HG03442 (cell line): Measurements from ENCODE around the gene NEK11.
"Not testable (repeated sequence)": the region's sequence is repeated elsewhere in the genome, so short reads cannot be mapped to it uniquely, and the experiment has no call there.

ENCODE experiments used
- ATAC-seq: cut with Tn5 transposase; IDR thresholded peaks from one replicate; pipeline ENCODE4 v1.9.1; 2021; ENCODE audit warnings: mild to moderate bottlenecking, moderate library complexity; ENCODE audit not compliant: unreplicated experiment

NEK11 gene

DNA sequence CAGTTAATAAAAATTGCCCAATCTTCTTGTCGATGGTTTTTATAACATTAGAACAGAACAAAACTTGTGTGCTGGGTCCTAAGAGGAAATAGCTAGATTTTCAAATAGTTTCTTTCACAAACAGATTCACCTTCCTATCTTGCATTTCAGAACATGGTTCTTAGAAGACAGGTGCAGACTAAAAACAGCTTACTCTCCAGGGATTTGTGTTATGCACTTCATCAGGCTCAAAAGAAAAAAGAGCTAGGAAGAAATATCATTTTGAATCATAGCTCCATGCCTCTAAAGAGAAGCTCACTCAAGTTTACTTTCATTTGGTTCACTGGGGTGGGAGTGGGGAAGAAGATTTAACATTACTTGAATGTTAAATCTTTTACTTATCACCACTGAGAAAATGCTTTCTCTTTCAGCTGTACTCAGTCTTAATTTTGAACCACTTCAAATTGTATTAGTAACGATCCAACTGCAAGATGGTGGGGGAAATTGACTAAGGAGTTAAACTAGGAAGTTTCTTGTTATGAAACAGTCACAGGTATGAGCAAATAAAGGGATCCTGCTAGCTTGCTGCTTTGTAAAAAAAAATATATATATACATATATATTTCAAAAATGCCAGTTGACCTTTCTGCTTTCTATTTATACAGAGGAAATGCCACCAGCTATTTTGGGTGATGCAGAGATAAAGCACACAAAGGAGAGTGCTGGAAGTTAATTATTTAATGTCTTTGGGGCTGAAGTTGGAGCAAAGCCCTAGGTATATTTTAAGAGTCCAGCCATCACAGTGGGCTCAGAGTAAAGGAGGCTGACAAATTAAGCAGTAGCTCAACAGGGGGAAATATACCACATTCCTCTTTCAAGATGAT, 326.6 kb downstream of the NEK11 start:
- ATAC-seq = no peak

DNA sequence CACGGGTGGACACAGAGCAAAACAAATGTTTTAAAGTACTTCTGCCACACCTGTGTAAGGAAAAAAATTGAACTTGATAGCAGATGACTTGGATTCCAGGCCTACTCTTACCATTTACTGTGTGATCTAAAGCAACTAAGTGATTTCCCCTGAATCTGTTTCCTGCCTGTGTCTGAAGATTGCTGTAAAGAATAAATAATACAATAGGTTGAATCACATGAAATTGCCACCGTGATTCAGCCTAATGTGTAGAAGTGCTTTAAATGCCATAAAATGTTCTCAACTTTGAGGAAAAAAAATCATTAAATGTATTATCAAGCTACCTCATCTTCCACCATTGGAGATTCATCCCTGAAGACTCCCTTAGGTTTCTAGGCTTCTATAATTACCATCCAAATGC, 327.3 kb downstream of the NEK11 start:
- ATAC-seq = no peak

DNA sequence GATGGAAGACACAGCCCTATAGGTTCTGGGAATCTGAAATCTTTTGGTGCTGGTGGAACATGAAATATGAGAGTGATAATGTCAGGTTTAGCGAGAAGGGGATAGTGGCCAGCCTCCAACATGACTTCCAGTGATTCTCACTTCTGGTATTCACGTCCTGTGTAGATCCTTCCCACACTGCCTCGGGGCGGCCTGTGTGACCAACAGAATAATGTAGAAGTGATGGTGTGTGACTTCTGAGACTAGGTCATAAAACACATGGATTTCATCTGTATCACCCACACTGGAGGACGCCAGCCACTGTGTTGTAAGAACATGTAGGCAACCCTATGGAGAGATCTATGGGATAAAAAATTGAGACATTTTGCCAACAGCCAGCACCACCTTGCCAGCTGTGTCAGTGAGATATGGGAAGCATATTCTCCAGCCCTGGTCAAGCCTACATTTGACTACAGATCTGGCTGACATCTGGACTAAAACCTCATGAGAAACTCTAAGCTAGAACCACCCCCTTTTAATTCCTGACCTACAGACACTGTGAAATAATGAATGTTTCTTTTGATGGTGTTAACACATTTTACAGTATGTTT, 329.4 kb downstream of the NEK11 start:
- no peak for ATAC-seq

DNA sequence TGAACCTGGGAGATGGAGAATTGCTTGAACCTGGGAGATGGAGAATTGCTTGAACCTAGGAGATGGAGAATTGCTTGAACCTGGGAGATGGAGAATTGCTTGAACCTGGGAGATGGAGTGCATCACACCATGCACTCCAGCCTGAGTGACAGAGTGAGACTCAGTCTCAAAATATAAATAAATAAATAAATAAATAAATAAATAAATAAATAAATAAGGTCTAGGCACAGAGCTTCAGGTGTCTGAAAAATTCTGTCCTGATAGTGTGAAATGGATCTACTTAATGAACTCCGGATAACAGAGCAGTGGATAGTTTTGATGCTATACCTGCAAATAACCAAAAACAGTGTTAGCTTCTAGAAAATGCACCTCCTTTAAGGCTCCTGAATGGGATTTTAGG, 330.6 kb downstream of the NEK11 start:
- no peak for ATAC-seq

DNA sequence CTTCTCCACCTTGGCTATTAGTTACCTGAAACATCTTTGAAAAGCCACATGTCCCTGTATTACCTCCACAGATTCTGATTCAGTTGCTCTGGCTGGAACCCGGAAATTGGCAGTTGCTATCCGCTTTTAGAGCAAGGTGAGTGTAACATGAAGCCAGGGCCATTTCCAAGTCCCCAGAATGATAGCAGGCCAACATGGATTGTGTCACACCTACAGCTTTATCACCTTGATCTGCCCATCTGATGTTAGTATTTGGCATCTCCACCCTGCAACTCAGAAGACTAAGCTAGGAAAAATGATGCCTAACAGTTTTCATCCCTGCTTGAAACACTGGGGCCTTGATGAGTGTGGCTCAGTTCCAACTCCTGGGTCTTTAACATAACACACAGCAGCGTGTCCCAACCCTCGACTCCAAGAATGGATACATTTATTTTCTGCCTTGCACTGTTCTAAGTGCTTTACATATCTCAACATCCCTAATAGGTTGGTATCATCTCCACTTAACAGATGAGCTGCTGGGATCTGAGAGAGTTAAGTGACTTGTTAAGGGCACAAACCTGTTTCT, 333.6 kb downstream of the NEK11 start:
- no peak for ATAC-seq

DNA sequence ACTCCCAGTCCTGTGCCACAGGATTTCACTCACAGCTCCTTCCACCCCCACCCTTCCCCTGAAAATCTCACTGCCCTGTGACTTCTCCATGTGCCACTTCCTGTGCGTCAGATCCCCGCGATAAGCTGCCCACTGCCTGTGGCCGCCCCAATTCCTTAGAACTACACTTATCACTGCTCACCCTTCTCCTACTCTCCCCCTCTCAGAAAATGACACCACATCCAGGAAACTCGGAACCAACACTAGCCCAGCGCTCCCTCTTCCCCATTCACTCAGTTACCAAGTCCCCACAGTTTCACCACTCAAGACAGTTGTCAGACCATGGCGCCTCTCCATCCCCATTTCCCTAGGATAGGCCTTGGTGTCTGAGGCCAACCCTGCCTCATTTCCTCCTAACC, 334.4 kb downstream of the NEK11 start:
- not testable (repeated sequence) for ATAC-seq

DNA sequence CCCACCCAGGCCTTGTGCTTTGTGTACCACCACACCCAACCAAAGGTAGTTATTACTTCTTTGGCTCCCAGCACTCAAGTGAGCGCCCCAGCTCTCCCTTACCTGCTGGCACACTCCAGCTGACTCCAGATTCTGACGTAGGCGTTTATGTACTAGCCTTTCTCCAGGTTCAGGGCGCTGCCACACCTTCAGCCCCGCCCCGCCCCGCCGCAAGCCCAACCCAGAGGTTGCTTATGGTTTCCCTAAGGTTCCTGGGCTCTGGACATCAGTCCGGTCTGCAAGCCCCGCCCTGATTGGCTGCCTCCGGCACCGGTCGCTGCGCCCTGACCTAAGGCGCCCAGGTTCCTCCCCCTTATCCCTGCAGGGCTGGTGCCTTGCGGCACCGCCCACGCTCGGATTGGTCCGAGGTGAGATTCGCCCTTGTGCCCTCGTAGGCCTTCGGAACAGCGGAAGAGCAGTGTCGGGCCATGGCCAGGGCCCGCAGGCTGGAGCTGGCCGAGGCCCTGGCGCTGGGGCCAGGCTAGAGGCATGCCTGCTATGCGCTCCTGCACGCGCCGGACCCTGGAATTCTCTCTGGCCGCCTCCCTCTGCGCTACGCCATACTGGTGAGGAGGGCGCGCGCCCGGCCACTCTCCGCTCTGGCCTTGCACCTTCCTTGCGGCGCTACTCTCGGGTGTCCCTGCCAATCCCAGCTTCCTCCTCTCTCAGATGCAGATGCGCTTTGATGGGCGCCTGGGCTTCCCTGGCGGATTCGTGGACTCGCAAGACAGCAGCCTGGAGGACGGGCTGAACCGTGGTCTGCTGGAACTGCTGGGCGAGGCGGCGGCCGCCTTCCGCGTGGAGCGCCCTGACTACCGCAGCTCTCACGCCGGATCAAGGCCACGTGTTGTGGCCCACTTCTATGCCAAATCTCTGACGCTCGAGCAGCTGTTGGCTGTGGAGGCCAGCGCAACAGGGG, 335.1 kb downstream of the NEK11 start:
- peak; percentile 96 for ATAC-seq

DNA sequence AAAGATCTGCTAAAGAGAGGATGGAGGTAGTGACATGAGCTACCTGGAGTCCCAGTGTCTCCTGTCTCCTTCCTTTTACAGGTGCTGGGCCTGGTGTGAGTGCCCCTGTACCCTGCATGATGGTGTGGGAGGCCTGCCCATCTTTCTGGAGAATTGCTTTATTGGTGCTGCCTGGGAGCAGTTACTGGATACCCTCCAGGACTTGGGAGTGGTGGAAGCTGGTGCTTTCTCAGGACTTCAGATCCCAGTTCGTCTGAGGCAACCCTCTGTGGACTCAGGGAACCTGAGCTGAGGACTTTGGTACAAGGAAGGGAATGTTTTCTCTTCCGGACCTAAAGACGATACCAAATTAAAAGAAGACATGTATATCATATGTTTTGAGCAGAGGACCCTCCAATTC, 336.6 kb downstream of the NEK11 start:
- ATAC-seq = no peak

DNA sequence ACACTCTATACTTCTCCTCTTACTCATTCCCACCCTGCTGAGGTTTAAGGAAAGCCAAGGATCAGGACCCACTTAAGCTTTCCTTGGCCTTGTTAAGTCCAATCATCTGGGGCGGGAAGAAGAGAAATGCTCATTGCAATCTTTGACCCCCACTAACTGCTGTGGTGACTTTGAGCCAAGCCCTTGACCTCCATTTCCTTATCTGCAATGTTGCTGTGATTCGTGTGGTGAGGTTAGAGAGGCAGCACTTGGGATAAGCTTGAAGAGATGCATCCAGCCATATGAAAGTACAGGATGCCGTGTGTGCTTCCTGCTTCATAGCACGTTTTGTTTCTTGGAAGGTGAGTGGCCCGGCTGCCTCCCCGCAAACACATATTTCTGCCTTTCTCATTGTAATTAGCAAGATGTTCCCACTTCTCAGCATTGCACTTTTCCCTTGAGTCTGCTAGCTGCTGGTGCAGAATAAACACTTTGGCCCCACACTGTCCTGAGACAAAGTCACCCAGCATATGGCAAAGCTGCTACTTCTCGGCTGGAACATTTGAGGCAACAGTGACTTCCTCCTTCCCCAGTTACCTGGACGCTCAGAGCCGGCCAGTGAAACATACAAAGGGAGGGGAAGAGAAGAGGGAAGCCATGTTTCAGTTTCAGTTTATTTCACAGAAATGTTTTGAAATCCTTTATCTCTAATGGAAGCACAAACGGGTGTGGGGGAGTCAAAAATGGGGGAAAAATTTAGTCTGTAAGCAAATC, 344.4 kb downstream of the NEK11 start:
- no peak for ATAC-seq

DNA sequence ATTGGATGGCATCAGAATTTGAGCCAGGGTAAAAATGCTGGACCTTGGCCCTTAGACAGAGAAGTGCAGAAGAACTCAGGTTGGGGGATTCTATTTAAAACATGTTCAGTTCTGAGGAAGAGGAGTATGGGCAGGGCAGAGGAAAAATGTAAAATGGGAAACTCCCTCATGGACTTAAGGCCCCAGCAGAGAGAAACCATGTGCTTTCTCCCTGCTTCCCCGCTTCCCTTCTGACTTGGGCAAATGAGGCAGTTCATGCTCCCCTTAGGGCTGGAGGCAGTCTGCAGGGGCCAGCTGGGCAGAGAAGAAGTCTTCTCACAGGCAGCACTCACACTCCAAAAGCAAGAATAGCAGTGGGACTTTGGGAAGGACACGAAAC, 345.0 kb downstream of the NEK11 start:
- no peak for ATAC-seq

DNA sequence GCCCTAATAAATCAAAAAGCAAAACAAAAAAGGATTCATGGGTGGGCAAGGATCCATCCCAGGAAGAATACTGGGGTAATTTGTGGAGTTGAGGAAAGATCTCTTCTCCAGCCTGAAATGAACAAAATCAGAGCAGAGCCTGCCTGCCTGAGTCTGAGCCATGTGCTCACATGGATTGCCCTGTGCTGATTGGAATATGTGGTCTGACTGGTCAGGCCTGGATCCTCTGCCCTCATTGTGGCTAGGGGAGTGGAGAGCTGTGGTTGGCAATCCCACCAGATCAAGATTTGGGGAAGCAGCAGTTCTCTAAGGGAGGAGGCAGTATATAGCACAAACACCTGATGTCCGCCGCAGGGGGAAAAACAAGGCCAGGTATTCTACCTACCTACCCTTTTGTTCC, 348.1 kb downstream of the NEK11 start:
- ATAC-seq = no peak

DNA sequence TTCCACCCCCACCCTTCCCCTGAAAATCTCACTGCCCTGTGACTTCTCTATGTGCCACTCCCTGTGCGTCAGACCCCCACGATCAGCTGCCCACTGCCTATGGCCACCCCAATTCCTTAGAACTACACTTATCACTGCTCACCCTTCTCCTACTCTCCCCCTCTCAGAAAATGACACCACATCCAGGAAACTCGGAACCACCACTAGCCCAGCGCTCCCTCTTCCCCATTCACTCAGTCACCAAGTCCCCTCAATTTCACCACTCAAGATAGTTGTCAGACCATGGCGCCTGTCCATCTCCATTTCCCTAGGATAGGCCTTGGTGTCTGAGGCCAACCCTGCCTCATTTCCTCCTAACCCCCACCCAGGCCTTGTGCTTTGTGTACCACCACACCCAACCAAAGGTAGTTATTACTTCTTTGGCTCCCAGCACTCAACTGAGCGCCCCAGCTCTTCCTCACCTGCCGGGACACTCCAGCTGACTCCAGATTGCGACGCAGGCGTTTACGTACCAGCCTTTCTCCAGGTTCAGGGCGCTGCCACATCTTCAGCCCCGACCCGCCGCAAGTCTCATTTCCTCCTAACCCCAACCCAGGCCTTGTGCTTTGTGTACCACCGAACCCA, 354.3 kb downstream of the NEK11 start:
- ATAC-seq = not testable (repeated sequence)

DNA sequence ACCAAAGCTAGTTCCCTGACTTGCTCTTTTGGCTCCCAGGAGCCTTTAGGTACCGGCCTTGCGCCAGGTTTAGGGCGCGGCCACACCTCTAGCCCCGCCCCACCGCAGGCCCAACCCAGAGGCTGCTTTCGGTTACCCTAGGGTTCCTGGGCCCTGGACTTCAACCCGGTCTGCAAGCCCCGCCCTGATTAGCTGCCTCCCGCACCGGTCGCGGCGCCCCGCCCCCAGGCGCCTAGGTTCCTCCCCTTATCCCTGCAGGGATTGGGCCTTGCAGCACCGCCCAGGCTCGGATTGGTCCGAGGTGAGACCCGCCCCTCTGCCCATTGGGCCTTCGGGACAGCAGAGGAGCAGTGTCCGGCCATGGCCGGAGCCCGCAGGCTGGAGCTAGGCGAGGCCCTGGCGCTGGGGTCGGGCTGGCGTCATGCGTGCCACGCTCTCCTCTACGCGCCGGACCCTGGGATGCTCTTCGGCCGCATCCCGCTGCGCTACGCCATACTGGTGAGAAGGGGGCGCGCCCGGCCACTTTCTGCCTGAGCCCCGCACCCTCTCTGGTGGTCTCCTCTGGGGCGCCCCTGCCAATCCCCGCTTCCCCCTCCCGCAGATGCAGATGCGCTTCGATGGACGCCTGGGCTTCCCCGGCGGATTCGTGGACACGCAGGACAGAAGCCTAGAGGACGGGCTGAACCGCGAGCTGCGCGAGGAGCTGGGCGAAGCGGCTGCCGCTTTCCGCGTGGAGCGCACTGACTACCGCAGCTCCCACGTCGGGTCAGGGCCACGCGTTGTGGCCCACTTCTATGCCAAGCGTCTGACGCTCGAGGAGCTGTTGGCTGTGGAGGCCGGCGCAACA, 355.0 kb downstream of the NEK11 start, which contains the start of gene NUDT16:
Gene NUDT16 (plus strand): TSS at position 330 of the 847 bp plus-strand sequence. CDS start 31 bp downstream, at position 361.
- peak; percentile 98 for ATAC-seq

DNA sequence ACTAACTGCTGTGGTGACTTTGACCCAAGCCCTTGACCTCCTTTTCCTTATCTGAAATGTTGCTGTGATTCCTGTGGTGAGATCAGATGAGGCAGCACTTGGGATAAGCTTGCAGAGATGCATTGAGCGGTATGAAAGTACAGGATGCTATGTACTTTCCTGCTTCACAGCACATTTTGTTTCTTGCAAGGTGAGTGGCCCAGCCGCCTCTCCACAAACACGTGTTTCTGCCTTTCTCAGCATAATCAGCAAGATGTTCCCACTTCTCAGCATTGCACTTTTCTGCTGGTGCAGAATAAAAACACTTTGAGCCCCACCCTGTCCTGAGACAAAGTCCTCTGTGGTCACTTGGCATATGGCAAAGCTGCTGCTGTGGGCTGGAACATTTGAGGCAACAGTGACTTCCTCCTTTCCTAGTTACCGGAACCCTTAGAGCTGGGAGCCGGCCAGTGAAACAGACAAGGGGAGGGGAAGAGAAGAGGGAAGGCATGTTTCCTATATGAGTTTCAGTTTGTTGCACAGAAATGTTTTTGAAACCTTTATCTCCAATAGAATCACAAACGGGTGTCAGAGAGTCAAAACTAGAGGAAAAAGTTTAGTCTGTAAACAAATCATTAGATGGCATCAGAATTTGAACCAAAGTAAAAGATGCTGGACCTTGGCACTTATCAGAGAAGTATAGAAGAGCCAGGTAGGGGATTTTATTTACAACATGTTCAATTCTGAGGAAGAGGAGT, 359.9 kb downstream of the NEK11 start:
- no peak for ATAC-seq

DNA sequence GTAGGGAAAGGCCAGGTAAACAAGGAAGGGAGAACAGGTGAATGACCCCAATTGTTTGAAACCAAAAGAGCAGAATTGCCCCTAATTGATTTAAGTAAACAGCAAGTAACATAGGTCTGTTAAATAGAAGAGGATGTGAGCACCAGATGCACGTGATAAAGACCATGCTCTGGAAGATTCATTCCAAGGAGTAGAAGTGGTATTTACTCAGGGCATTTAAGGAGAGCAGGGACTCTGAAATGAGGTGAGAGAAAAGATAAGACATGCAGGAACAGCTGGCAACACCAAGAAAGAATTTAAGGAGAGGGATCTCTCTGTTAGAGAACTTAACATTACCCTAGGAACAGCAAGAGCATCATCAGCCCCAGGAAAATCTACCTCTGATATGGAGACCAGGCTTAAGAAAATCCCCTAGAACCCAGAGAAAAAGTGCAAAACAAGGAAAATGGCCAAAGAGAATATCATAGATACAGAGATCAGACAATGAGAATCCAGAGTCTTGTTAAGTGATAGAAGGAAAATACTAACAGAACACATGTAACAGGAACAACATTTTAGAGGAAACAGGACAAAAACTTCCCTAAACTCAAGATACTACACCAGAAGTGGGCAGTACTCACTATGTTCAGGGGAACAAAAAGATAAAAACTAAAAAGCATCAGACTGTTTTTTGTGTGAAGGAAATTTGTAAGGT, 361.3 kb downstream of the NEK11 start:
- ATAC-seq = no peak

DNA sequence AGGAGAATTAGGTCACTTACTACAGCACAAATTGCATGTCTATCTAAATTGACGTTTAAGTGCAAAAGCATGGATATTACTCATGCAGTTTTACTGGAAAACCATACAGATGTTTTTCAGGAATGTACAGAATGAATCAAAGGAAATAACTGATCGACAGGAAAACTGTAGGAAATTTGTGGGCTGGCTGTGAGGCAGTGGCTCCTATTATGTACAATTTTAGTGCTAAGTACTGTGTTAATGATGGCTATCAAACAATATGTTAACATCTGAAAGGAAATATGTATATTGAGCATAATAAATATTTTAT, 361.8 kb downstream of the NEK11 start:
- no peak for ATAC-seq

DNA sequence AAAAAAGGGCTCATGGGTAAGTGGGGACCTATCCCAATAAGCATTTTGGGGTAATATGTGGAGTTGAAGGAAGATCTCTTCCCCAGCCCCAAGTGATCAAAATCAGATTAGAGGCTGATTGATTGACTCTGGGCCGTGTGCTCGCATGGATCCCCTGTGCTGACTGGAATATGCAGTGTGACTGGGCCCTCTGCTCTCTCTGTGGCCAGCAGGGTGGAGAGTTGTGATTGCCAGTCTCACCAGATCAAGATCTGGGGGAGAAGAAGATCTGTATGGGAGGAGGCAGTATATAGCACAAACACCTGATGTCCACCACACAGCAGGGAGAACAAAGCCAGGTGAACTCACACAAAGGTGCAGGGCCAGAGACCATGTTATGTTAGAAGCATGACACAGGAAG, 363.7 kb downstream of the NEK11 start:
- ATAC-seq = no peak

DNA sequence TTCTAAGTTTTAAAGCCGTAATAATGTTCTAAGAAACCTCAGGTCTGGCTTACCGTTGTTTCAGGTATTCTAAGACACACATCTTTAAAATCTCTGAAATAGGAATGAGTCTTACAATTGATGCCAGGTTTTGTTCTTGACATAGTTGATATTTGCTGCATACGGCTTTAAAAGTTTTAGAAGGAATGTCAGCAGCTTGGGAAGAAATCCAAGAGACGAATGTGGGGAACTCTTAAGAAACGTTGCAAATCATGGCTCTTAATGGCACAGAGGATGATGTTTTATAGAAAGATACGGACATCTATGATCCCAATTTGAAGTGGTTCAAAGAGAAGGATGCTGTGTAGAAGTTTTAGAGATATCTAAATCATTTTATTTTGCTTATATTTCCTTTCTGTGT, 366.4 kb downstream of the NEK11 start:
- ATAC-seq = no peak
